22Rv1 (cell line): Measurements from ENCODE around the gene ZNF862.
"Not testable (repeated sequence)": the region's sequence is repeated elsewhere in the genome, so short reads cannot be mapped to it uniquely, and the experiment has no call there.

Source experiments
- ZFX ChIP-seq: fragments of 450-650 bp; IDR thresholded peaks from 2 replicates; pipeline ENCODE4 v1.6.1; 2017; ENCODE audit warnings: antibody characterized with exemption, borderline replicate concordance
- TF ChIP-seq, protein P1 (sequence below): fragments of 450-650 bp; IDR thresholded peaks from 2 replicates; pipeline ENCODE4 v1.5.1; 2017; ENCODE audit warnings: mild to moderate bottlenecking

GRCh38 chr7:149912126-149912525 is 74.0 kb downstream of the ZNF862 start:
- TF ChIP-seq, protein P1, sequence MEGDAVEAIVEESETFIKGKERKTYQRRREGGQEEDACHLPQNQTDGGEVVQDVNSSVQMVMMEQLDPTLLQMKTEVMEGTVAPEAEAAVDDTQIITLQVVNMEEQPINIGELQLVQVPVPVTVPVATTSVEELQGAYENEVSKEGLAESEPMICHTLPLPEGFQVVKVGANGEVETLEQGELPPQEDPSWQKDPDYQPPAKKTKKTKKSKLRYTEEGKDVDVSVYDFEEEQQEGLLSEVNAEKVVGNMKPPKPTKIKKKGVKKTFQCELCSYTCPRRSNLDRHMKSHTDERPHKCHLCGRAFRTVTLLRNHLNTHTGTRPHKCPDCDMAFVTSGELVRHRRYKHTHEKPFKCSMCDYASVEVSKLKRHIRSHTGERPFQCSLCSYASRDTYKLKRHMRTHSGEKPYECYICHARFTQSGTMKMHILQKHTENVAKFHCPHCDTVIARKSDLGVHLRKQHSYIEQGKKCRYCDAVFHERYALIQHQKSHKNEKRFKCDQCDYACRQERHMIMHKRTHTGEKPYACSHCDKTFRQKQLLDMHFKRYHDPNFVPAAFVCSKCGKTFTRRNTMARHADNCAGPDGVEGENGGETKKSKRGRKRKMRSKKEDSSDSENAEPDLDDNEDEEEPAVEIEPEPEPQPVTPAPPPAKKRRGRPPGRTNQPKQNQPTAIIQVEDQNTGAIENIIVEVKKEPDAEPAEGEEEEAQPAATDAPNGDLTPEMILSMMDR: not testable (repeated sequence)
- not testable (repeated sequence) for TF ChIP-seq ZFX
